ENCODE data around the gene HEXIM1.
A peak's percentile ranks its signal among the peaks of the same experiment; 100 is the strongest.

HEXIM1 gene

GRCh38 chr17:45175759-45176115 lies 27.5 kb downstream of the HEXIM1 start:
- DNase-seq: no peak

GRCh38 chr17:45177563-45177962 lies 29.3 kb downstream of the HEXIM1 start:
- no peak for DNase-seq

GRCh38 chr17:45184144-45184543 lies 35.9 kb downstream of the HEXIM1 start:
- DNase-seq: no peak

- no peak for DNase-seq
Observed at GRCh38 chr17:45186801-45187354, 38.6 kb downstream of the HEXIM1 start.

GRCh38 chr17:45189009-45189408 lies 40.7 kb downstream of the HEXIM1 start:
- DNase-seq: no peak

GRCh38 chr17:45190503-45191255 lies 42.4 kb downstream of the HEXIM1 start:
- DNase-seq: no peak

GRCh38 chr17:45195424-45195823 lies 47.1 kb downstream of the HEXIM1 start:
- DNase-seq: no peak

GRCh38 chr17:45197108-45197507 lies 48.8 kb downstream of the HEXIM1 start:
- no peak for DNase-seq

GRCh38 chr17:45197555-45198334 lies 49.5 kb downstream of the HEXIM1 start:
- peak; percentile 74 for DNase-seq

- no peak for DNase-seq
Observed at GRCh38 chr17:45200701-45201100, 52.4 kb downstream of the HEXIM1 start.

GRCh38 chr17:45201457-45201856 lies 53.2 kb downstream of the HEXIM1 start:
- DNase-seq: no peak

All from activated effector memory CD4-positive, alpha-beta T cell treated with Interleukin-2 at 50 U/mL for 16 hours (primary cell).